WTC11 (cell line): Measurements from ENCODE around the gene ZNF397. TPM values are rescaled to one million over a fixed set of nuclear protein-coding genes. Genes with fewer than 3 reads are reported as not detected.

Experiments
- ATAC-seq: fragments of 200-7000 bp; cut with Tn5 transposase; 2 replicates; pipeline ENCODE4 v1.10.0; 2021; ENCODE audit warnings: mild to moderate bottlenecking, moderate library complexity
- CTCF ChIA-PET: fragments of 300-600 bp; sonication (Branson Sonifier 250); formaldehyde crosslinking; loops from one replicate; lab custom pipeline; 2021; ENCODE audit warnings: antibody characterized with exemption; lab: Charles Lee
- POLR2A ChIA-PET: fragments of 350-600 bp; sonication (Branson Sonifier 250); formaldehyde crosslinking; loops from one replicate; lab custom pipeline; 2021; ENCODE audit warnings: antibody characterized with exemption; lab: Charles Lee
- DNase-seq: peaks from one replicate; pipeline ENCODE4 v3.0.0; 2021; ENCODE audit warnings: low spot score
- H3K27ac Mint-ChIP-seq: 2 replicates; pipeline ENCODE4 v1.8.0; 2021; ENCODE audit warnings: mixed read lengths
- H3K27me3 Mint-ChIP-seq: 2 replicates; pipeline ENCODE4 v1.8.0; 2021; ENCODE audit warnings: low read depth, mild to moderate bottlenecking, moderate library complexity, mixed read lengths
- H3K36me3 Mint-ChIP-seq: 2 replicates; pipeline ENCODE4 v1.8.0; 2021; ENCODE audit warnings: mixed read lengths
- H3K4me1 Mint-ChIP-seq: 2 replicates; pipeline ENCODE4 v1.8.0; 2022; ENCODE audit warnings: mixed read lengths
- H3K4me3 Mint-ChIP-seq: 2 replicates; pipeline ENCODE4 v1.8.0; 2021; ENCODE audit warnings: mild to moderate bottlenecking, moderate library complexity, mixed read lengths
- H3K9me3 Mint-ChIP-seq: 2 replicates; pipeline ENCODE4 v1.8.0; 2021; ENCODE audit warnings: mixed read lengths
- ESRRA ChIP-seq: sonication (generic); formaldehyde crosslinking; IDR thresholded peaks from 2 replicates; pipeline ENCODE4 v1.8.1; 2022; ENCODE audit warnings: mild to moderate bottlenecking, missing genetic modification reagents, borderline replicate concordance
- GABPB1 ChIP-seq: sonication (generic); formaldehyde crosslinking; IDR thresholded peaks from 2 replicates; pipeline ENCODE4 v1.8.1; 2023; ENCODE audit warnings: mild to moderate bottlenecking, missing genetic modification reagents
- HMGA2 ChIP-seq: fragments of 250-450 bp; sonication (Bioruptor Pico); IDR thresholded peaks from 2 replicates; pipeline ENCODE4 v1.4.0; 2021; ENCODE audit warnings: mild to moderate bottlenecking, moderate library complexity
- JAZF1 ChIP-seq: fragments of 250-450 bp; sonication (Bioruptor Pico); IDR thresholded peaks from 2 replicates; pipeline ENCODE4 v1.9.0; 2021; ENCODE audit warnings: moderate library complexity, mild to moderate bottlenecking, inconsistent platforms
- MXD4 ChIP-seq: fragments of 250-450 bp; sonication (Bioruptor Pico); IDR thresholded peaks from 2 replicates; pipeline ENCODE4 v1.8.0; 2021; ENCODE audit warnings: mild to moderate bottlenecking, moderate library complexity, borderline replicate concordance
- MYBL2 ChIP-seq: sonication (generic); formaldehyde crosslinking; IDR thresholded peaks from 2 replicates; pipeline ENCODE4 v1.8.1; 2023; ENCODE audit warnings: mild to moderate bottlenecking, moderate library complexity, missing genetic modification reagents
- NR3C1 ChIP-seq: sonication (generic); formaldehyde crosslinking; conservative IDR thresholded peaks from 2 replicates; pipeline ENCODE4 v1.8.1; 2023; ENCODE audit warnings: low read depth, mild to moderate bottlenecking, missing genetic modification reagents
- OVOL2 ChIP-seq: fragments of 250-450 bp; sonication (Bioruptor Pico); IDR thresholded peaks from 2 replicates; pipeline ENCODE4 v1.9.0; 2021; ENCODE audit warnings: mild to moderate bottlenecking, borderline replicate concordance
- SMAD4 ChIP-seq: sonication (generic); formaldehyde crosslinking; IDR thresholded peaks from 2 replicates; pipeline ENCODE4 v1.8.0; 2022; ENCODE audit warnings: mild to moderate bottlenecking, missing genetic modification reagents
- TEAD1 ChIP-seq: sonication (generic); formaldehyde crosslinking; IDR thresholded peaks from 2 replicates; pipeline ENCODE4 v1.8.0; 2022; ENCODE audit warnings: mild to moderate bottlenecking, missing genetic modification reagents
- ZNF138 ChIP-seq: sonication (generic); formaldehyde crosslinking; conservative IDR thresholded peaks from 2 replicates; pipeline ENCODE4 v1.8.1; 2022; ENCODE audit warnings: mild to moderate bottlenecking, moderate library complexity, missing genetic modification reagents
- ZNF396 ChIP-seq: fragments of 250-450 bp; sonication (Bioruptor Pico); IDR thresholded peaks from 2 replicates; pipeline ENCODE4 v1.8.0; 2021; ENCODE audit warnings: mild to moderate bottlenecking, moderate library complexity, borderline replicate concordance
- ZNF416 ChIP-seq: fragments of 250-450 bp; sonication (Bioruptor Pico); IDR thresholded peaks from 2 replicates; pipeline ENCODE4 v1.9.0; 2021; ENCODE audit warnings: mild to moderate bottlenecking, inconsistent platforms
- total RNA-seq: library from RNA; stranded (reverse); gene quantifications from 3 replicates; pipeline ENCODE4 v1.2.3, GENCODE V29; 2021
- TF ChIP-seq, protein P1 (sequence below): fragments of 250-450 bp; sonication (Bioruptor Pico); IDR thresholded peaks from 2 replicates; pipeline ENCODE4 v1.8.0; 2021; ENCODE audit warnings: mild to moderate bottlenecking
- TF ChIP-seq, protein P2 (sequence below): sonication (generic); formaldehyde crosslinking; IDR thresholded peaks from 2 replicates; pipeline ENCODE4 v1.8.0; 2023; ENCODE audit warnings: missing genetic modification reagents
- TF ChIP-seq, protein P3 (sequence below): sonication (generic); formaldehyde crosslinking; conservative IDR thresholded peaks from 2 replicates; pipeline ENCODE4 v1.8.1; 2023; ENCODE audit warnings: mild to moderate bottlenecking, low read depth, missing genetic modification reagents, moderate library complexity
- TF ChIP-seq, protein P4 (sequence below): sonication (generic); formaldehyde crosslinking; IDR thresholded peaks from 2 replicates; pipeline ENCODE4 v1.8.1; 2022; ENCODE audit warnings: low read depth, mild to moderate bottlenecking, moderate library complexity, missing genetic modification reagents, borderline replicate concordance
- TF ChIP-seq, protein P5 (sequence below): sonication (generic); formaldehyde crosslinking; IDR thresholded peaks from 2 replicates; pipeline ENCODE4 v1.8.1; 2023; ENCODE audit warnings: mild to moderate bottlenecking, missing genetic modification reagents
- TF ChIP-seq, protein P6 (sequence below): sonication (generic); formaldehyde crosslinking; IDR thresholded peaks from 2 replicates; pipeline ENCODE4 v1.8.0; 2022; ENCODE audit warnings: missing genetic modification reagents
- TF ChIP-seq, protein P7 (sequence below): sonication (generic); formaldehyde crosslinking; IDR thresholded peaks from 2 replicates; pipeline ENCODE4 v1.8.1; 2023; ENCODE audit warnings: mild to moderate bottlenecking, moderate library complexity, missing genetic modification reagents

ZNF397 gene
- total RNA-seq, 1 experiment from 2014 or later: 44.0 TPM

DNA sequence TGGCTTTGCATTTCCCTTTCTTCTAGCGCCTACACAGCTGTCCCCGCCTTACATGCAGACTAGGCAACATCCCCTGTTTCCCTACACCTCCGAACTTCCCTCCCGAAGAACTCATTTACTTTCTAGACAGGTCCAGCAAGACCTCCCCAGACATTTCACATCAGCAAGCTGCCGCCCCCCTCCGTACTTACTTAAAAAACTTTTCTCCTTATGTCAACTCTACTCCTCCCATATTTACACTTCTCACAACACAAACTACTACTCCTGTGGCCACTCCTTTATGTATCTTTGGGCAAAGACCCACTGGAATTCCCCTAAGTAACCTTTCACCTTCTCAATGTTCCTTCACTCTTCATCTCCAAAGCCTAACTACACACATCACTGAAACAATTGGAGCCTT is 20.4 kb upstream of the ZNF397 start:
- peaks cover 16% of the 10 kb centered on the region for H3K4me1 Mint-ChIP-seq
- TF ChIP-seq ESRRA (CRISPR knock-in tag) (no peak), OVOL2 (CRISPR knock-in tag) (no peak), TEAD1 (CRISPR knock-in tag) (no peak), ZNF138 (CRISPR knock-in tag) (no peak)
- TF ChIP-seq, protein P1, sequence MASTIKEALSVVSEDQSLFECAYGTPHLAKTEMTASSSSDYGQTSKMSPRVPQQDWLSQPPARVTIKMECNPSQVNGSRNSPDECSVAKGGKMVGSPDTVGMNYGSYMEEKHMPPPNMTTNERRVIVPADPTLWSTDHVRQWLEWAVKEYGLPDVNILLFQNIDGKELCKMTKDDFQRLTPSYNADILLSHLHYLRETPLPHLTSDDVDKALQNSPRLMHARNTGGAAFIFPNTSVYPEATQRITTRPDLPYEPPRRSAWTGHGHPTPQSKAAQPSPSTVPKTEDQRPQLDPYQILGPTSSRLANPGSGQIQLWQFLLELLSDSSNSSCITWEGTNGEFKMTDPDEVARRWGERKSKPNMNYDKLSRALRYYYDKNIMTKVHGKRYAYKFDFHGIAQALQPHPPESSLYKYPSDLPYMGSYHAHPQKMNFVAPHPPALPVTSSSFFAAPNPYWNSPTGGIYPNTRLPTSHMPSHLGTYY: no peak
- H3K27ac Mint-ChIP-seq: no peak overlapping the region
- no peaks in the 10 kb centered on the region for H3K9me3 Mint-ChIP-seq
- no peaks in the 10 kb centered on the region for H3K27me3 Mint-ChIP-seq
- POLR2A ChIA-PET: no interaction called here
- CTCF ChIA-PET: no interaction called here
- no peak overlapping the region for H3K4me3 Mint-ChIP-seq
- no peak for DNase-seq
- no peaks in the 10 kb centered on the region for H3K36me3 Mint-ChIP-seq
- no peak for ATAC-seq

DNA sequence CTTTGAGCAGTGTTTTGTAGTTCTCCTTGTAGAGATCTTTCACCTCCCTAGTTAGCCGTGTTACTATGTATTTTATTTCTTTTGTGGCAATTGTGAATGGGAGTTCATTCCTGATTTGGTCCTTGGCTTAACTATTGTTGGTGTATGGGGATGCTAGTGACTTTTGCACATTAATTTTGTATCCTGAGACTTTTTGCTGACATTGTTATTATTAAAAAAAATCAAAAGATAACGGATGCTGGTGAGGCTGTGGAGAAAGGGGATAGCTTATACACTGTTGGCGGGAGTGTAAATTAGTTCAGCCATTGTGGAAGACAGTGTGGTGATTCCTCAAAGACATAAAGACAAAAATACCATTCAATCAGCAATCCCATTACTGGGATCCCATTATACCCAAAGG is 17.0 kb upstream of the ZNF397 start:
- H3K27ac Mint-ChIP-seq: no peak overlapping the region
- POLR2A ChIA-PET: no interaction called here
- CTCF ChIA-PET: no interaction called here

More for the DNA sequence above, 17.0 kb upstream of the ZNF397 start:
- ATAC-seq: no peak
- no peak for DNase-seq
- Mint-ChIP-seq H3K27me3 (no peaks in the 10 kb centered on the region), H3K9me3 (no peaks in the 10 kb centered on the region), H3K4me3 (no peak overlapping the region), H3K4me1 (no peaks in the 10 kb centered on the region; the same call in 1 of the 2 replicates), H3K36me3 (no peaks in the 10 kb centered on the region)
- TF ChIP-seq HMGA2: no peak
- no peak for TF ChIP-seq ZNF396 (CRISPR knock-in tag)
- TF ChIP-seq MYBL2 (CRISPR knock-in tag): no peak
- no peak for TF ChIP-seq GABPB1 (CRISPR knock-in tag)
- TF ChIP-seq SMAD4 (CRISPR knock-in tag): no peak
- TF ChIP-seq, protein P2, sequence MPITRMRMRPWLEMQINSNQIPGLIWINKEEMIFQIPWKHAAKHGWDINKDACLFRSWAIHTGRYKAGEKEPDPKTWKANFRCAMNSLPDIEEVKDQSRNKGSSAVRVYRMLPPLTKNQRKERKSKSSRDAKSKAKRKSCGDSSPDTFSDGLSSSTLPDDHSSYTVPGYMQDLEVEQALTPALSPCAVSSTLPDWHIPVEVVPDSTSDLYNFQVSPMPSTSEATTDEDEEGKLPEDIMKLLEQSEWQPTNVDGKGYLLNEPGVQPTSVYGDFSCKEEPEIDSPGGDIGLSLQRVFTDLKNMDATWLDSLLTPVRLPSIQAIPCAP: no peak
- TF ChIP-seq, protein P3, sequence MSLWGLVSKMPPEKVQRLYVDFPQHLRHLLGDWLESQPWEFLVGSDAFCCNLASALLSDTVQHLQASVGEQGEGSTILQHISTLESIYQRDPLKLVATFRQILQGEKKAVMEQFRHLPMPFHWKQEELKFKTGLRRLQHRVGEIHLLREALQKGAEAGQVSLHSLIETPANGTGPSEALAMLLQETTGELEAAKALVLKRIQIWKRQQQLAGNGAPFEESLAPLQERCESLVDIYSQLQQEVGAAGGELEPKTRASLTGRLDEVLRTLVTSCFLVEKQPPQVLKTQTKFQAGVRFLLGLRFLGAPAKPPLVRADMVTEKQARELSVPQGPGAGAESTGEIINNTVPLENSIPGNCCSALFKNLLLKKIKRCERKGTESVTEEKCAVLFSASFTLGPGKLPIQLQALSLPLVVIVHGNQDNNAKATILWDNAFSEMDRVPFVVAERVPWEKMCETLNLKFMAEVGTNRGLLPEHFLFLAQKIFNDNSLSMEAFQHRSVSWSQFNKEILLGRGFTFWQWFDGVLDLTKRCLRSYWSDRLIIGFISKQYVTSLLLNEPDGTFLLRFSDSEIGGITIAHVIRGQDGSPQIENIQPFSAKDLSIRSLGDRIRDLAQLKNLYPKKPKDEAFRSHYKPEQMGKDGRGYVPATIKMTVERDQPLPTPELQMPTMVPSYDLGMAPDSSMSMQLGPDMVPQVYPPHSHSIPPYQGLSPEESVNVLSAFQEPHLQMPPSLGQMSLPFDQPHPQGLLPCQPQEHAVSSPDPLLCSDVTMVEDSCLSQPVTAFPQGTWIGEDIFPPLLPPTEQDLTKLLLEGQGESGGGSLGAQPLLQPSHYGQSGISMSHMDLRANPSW (CRISPR knock-in tag): no peak
- no peak for TF ChIP-seq JAZF1 (CRISPR knock-in tag)
- TF ChIP-seq, protein P4, sequence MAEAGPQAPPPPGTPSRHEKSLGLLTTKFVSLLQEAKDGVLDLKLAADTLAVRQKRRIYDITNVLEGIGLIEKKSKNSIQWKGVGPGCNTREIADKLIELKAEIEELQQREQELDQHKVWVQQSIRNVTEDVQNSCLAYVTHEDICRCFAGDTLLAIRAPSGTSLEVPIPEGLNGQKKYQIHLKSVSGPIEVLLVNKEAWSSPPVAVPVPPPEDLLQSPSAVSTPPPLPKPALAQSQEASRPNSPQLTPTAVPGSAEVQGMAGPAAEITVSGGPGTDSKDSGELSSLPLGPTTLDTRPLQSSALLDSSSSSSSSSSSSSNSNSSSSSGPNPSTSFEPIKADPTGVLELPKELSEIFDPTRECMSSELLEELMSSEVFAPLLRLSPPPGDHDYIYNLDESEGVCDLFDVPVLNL (CRISPR knock-in tag): no peak
- TF ChIP-seq MXD4 (CRISPR knock-in tag): no peak
- no peak for TF ChIP-seq OVOL2 (CRISPR knock-in tag)
- TF ChIP-seq, protein P5, sequence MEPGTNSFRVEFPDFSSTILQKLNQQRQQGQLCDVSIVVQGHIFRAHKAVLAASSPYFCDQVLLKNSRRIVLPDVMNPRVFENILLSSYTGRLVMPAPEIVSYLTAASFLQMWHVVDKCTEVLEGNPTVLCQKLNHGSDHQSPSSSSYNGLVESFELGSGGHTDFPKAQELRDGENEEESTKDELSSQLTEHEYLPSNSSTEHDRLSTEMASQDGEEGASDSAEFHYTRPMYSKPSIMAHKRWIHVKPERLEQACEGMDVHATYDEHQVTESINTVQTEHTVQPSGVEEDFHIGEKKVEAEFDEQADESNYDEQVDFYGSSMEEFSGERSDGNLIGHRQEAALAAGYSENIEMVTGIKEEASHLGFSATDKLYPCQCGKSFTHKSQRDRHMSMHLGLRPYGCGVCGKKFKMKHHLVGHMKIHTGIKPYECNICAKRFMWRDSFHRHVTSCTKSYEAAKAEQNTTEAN (CRISPR knock-in tag): no peak
- no peak for TF ChIP-seq NR3C1 (CRISPR knock-in tag)
- TF ChIP-seq, protein P6, sequence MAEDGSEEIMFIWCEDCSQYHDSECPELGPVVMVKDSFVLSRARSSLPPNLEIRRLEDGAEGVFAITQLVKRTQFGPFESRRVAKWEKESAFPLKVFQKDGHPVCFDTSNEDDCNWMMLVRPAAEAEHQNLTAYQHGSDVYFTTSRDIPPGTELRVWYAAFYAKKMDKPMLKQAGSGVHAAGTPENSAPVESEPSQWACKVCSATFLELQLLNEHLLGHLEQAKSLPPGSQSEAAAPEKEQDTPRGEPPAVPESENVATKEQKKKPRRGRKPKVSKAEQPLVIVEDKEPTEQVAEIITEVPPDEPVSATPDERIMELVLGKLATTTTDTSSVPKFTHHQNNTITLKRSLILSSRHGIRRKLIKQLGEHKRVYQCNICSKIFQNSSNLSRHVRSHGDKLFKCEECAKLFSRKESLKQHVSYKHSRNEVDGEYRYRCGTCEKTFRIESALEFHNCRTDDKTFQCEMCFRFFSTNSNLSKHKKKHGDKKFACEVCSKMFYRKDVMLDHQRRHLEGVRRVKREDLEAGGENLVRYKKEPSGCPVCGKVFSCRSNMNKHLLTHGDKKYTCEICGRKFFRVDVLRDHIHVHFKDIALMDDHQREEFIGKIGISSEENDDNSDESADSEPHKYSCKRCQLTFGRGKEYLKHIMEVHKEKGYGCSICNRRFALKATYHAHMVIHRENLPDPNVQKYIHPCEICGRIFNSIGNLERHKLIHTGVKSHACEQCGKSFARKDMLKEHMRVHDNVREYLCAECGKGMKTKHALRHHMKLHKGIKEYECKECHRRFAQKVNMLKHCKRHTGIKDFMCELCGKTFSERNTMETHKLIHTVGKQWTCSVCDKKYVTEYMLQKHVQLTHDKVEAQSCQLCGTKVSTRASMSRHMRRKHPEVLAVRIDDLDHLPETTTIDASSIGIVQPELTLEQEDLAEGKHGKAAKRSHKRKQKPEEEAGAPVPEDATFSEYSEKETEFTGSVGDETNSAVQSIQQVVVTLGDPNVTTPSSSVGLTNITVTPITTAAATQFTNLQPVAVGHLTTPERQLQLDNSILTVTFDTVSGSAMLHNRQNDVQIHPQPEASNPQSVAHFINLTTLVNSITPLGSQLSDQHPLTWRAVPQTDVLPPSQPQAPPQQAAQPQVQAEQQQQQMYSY: no peak
- TF ChIP-seq ESRRA (CRISPR knock-in tag): no peak
- TF ChIP-seq, protein P7, sequence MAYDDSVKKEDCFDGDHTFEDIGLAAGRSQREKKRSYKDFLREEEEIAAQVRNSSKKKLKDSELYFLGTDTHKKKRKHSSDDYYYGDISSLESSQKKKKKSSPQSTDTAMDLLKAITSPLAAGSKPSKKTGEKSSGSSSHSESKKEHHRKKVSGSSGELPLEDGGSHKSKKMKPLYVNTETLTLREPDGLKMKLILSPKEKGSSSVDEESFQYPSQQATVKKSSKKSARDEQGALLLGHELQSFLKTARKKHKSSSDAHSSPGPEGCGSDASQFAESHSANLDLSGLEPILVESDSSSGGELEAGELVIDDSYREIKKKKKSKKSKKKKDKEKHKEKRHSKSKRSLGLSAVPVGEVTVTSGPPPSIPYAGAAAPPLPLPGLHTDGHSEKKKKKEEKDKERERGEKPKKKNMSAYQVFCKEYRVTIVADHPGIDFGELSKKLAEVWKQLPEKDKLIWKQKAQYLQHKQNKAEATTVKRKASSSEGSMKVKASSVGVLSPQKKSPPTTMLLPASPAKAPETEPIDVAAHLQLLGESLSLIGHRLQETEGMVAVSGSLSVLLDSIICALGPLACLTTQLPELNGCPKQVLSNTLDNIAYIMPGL (CRISPR knock-in tag): no peak
- TF ChIP-seq ZNF416 (CRISPR knock-in tag): no peak
